Kidney epithelial cell (primary cell): Measurements from ENCODE around the gene NUP50. TPM values are rescaled to one million over a fixed set of nuclear protein-coding genes. Genes with fewer than 3 reads are reported as not detected.

Source experiments
- DNase-seq: peaks from one replicate; pipeline ENCODE4 v3.0.0-alpha.2; 2010; ENCODE audit warnings: low read depth
- H3K27me3 ChIP-seq: 2 replicates; pipeline ENCODE4 v1.6.0; 2011; ENCODE audit warnings: low read length; ENCODE audit not compliant: control insufficient read depth, insufficient read depth
- H3K36me3 ChIP-seq: 2 replicates; pipeline ENCODE4 v1.5.1; 2011; ENCODE audit warnings: low read length; ENCODE audit not compliant: control insufficient read depth, insufficient read depth
- H3K4me3 ChIP-seq: 2 replicates; pipeline ENCODE4 v1.5.1; 2011; ENCODE audit warnings: low read depth, mild to moderate bottlenecking, control low read depth, low read length
- CTCF ChIP-seq: IDR thresholded peaks from 2 replicates; pipeline ENCODE4 v1.5.1; 2011; ENCODE audit warnings: mild to moderate bottlenecking, moderate library complexity, low read length, control low read depth, inconsistent platforms; ENCODE audit not compliant: insufficient read depth, poor library complexity, severe bottlenecking
- total RNA-seq: library from RNA; depleted of rRNA; stranded (reverse); fragments of >200 nt; gene quantifications from 2 replicates; pipeline ENCODE4 v1.2.3, GENCODE V29; 2015

The NUP50 gene
- total RNA-seq, 1 donor from 2014 or later: 63.0 TPM

- Histone ChIP-seq H3K27me3 (no peaks in the 10 kb centered on the region), H3K36me3 (no peaks in the 10 kb centered on the region), H3K4me3 (no peak overlapping the region)
- DNase-seq: no peak
- TF ChIP-seq CTCF: no peak
Observed at GRCh38 chr22:45231293-45231692, 67.6 kb downstream of the NUP50 start.

- Histone ChIP-seq H3K36me3 (no peaks in the 10 kb centered on the region), H3K4me3 (no peak overlapping the region), H3K27me3 (no peaks in the 10 kb centered on the region)
- DNase-seq: no peak
- TF ChIP-seq CTCF: no peak
Observed at GRCh38 chr22:45233386-45233785, 69.7 kb downstream of the NUP50 start.

- no peaks in the 10 kb centered on the region for H3K27me3 ChIP-seq
- no peak overlapping the region for H3K4me3 ChIP-seq
- no peak for TF ChIP-seq CTCF
- H3K36me3 ChIP-seq: no peaks in the 10 kb centered on the region
- DNase-seq: no peak
Observed at GRCh38 chr22:45233827-45234226, 70.1 kb downstream of the NUP50 start.

GRCh38 chr22:45235101-45235777 lies 71.5 kb downstream of the NUP50 start:
- no peak for TF ChIP-seq CTCF
- DNase-seq: no peak
- Histone ChIP-seq H3K27me3 (no peaks in the 10 kb centered on the region), H3K36me3 (no peaks in the 10 kb centered on the region), H3K4me3 (no peak overlapping the region)

- H3K36me3 ChIP-seq: no peaks in the 10 kb centered on the region
- TF ChIP-seq CTCF: no peak
Observed at GRCh38 chr22:45235851-45236342, 72.2 kb downstream of the NUP50 start.

More at GRCh38 chr22:45235851-45236342, 72.2 kb downstream of the NUP50 start:
- H3K27me3 ChIP-seq: no peaks in the 10 kb centered on the region
- no peak overlapping the region for H3K4me3 ChIP-seq
- DNase-seq: no peak
